IMR-90 (cell line): ENCODE measurements around the gene PIAS4. TPM values are rescaled to one million over a fixed set of nuclear protein-coding genes. Genes with fewer than 3 reads are reported as not detected.

Source experiments
- ATAC-seq: fragments of 200-7000 bp; cut with Tn5 transposase; 2 replicates; pipeline ENCODE4 v1.9.1; 2020; ENCODE audit warnings: low read depth, mild to moderate bottlenecking, moderate library complexity
- BruUV-seq: library from RNA; stranded (reverse); fragments of 400-500 nt; replicated peaks from 2 replicates; lab custom pipeline; 2021; lab: Mats Ljungman, UMichigan
- CTCF ChIA-PET: fragments of 300-600 bp; formaldehyde crosslinking; extraction: SDS; loops from one replicate; lab custom pipeline; 2021; ENCODE audit warnings: antibody characterized with exemption; lab: Yijun Ruan, JAX
- POLR2A ChIA-PET: fragments of 300-600 bp; sonication (Branson Sonifier 250); formaldehyde crosslinking; loops from one replicate; lab custom pipeline; 2022; ENCODE audit warnings: antibody characterized with exemption; ENCODE audit not compliant: unreplicated experiment; lab: Charles Lee
- DNase-seq: peaks from one replicate; pipeline ENCODE4 v3.0.0; 2013
- H2AFZ ChIP-seq: replicated peaks from 2 replicates; pipeline ENCODE3; 2013; ENCODE audit warnings: low read length, mild to moderate bottlenecking; ENCODE audit not compliant: poor library complexity
- H2AK5ac ChIP-seq: 2 replicates; pipeline ENCODE4 v1.6.1; 2013; ENCODE audit warnings: low read depth, low read length, inconsistent platforms
- H2AK9ac ChIP-seq: replicated peaks from 2 replicates; pipeline ENCODE3; 2013; ENCODE audit warnings: mild to moderate bottlenecking, low read depth, low read length, moderate library complexity; ENCODE audit not compliant: poor library complexity
- H2BK120ac ChIP-seq: 2 replicates; pipeline ENCODE4 v1.6.1; 2013; ENCODE audit warnings: low read depth, low read length, inconsistent platforms
- H2BK15ac ChIP-seq: 3 replicates; pipeline ENCODE4 v1.6.1; 2013; ENCODE audit warnings: low read depth, low read length, inconsistent platforms
- H2BK20ac ChIP-seq: 2 replicates; pipeline ENCODE4 v1.6.1; 2013; ENCODE audit warnings: low read depth, mild to moderate bottlenecking, inconsistent platforms, low read length, moderate library complexity
- H2BK5ac ChIP-seq: 2 replicates; pipeline ENCODE4 v1.6.1; 2013; ENCODE audit warnings: mild to moderate bottlenecking, low read depth, low read length, inconsistent platforms; ENCODE audit not compliant: poor library complexity, severe bottlenecking
- H3K14ac ChIP-seq: replicated peaks from 2 replicates; pipeline ENCODE4 v1.6.1; 2013; ENCODE audit warnings: low read depth, low read length, inconsistent platforms
- H3K18ac ChIP-seq: 2 replicates; pipeline ENCODE4 v1.6.1; 2013; ENCODE audit warnings: low read depth, low read length, control low read depth
- H3K23ac ChIP-seq: 2 replicates; pipeline ENCODE4 v1.6.1; 2013; ENCODE audit warnings: low read depth, low read length, inconsistent platforms
- H3K27ac ChIP-seq: 2 replicates; pipeline ENCODE4 v1.5.1; 2013; ENCODE audit warnings: mild to moderate bottlenecking, control low read depth, low read length; ENCODE audit not compliant: insufficient read depth
- H3K27me3 ChIP-seq: 2 replicates; pipeline ENCODE4 v1.6.1; 2013; ENCODE audit warnings: low read length; ENCODE audit not compliant: control insufficient read depth, insufficient read depth
- H3K36me3 ChIP-seq: 2 replicates; pipeline ENCODE4 v1.6.1; 2013; ENCODE audit warnings: low read length, mixed read lengths; ENCODE audit not compliant: control insufficient read depth, insufficient read depth
- H3K4ac ChIP-seq: 2 replicates; pipeline ENCODE4 v1.6.1; 2013; ENCODE audit warnings: low read depth, low read length, inconsistent platforms
- H3K4me1 ChIP-seq: 2 replicates; pipeline ENCODE4 v1.6.1; 2013; ENCODE audit warnings: low read length, mixed read lengths; ENCODE audit not compliant: control insufficient read depth, insufficient read depth
- H3K4me2 ChIP-seq: 2 replicates; pipeline ENCODE4 v1.6.1; 2013; ENCODE audit warnings: low read depth, mild to moderate bottlenecking, control low read depth, low read length, moderate library complexity
- H3K4me3 ChIP-seq: 2 replicates; pipeline ENCODE4 v1.5.1; 2013; ENCODE audit warnings: low read depth, mild to moderate bottlenecking, control low read depth, low read length, moderate library complexity; ENCODE audit not compliant: insufficient read depth
- H3K56ac ChIP-seq: 2 replicates; pipeline ENCODE4 v1.6.1; 2013; ENCODE audit warnings: low read length, inconsistent platforms; ENCODE audit not compliant: insufficient read depth; ENCODE audit errors: extremely low read depth
- H3K79me1 ChIP-seq, 2 experiments: 2 replicates each; pipeline ENCODE4 v1.6.1; 2013; ENCODE audit warnings: low read length in 2 of 2, inconsistent platforms in 1 of 2, low read depth in 1 of 2
- H3K9ac ChIP-seq: 2 replicates; pipeline ENCODE4 v1.6.1; 2013; ENCODE audit warnings: low read depth, low read length, control low read depth
- H3K9me1 ChIP-seq: 2 replicates; pipeline ENCODE4 v1.6.1; 2013; ENCODE audit warnings: low read length, inconsistent platforms; ENCODE audit not compliant: insufficient read depth
- H3K9me3 ChIP-seq: 2 replicates; pipeline ENCODE4 v1.6.1; 2013; ENCODE audit warnings: low read length; ENCODE audit not compliant: control insufficient read depth, insufficient read depth
- H4K20me1 ChIP-seq: 2 replicates; pipeline ENCODE4 v1.6.1; 2013; ENCODE audit warnings: low read length, inconsistent platforms; ENCODE audit not compliant: insufficient read depth
- H4K5ac ChIP-seq: 2 replicates; pipeline ENCODE4 v1.6.1; 2013; ENCODE audit warnings: mild to moderate bottlenecking, low read depth, low read length, control low read depth
- H4K8ac ChIP-seq, 2 experiments: 2 replicates each; pipeline ENCODE4 v1.6.1; 2013; ENCODE audit warnings: low read depth in 2 of 2, low read length in 2 of 2, control low read depth in 1 of 2, inconsistent platforms in 1 of 2
- H4K91ac ChIP-seq: 2 replicates; pipeline ENCODE4 v1.6.1; 2013; ENCODE audit warnings: low read depth, low read length, inconsistent platforms; ENCODE audit not compliant: insufficient read depth
- BHLHE40 ChIP-seq: fragments of 150-350 bp; IDR thresholded peaks from 2 replicates; pipeline ENCODE4 v1.6.1; 2016; ENCODE audit warnings: mild to moderate bottlenecking, low read depth, low read length
- CEBPB ChIP-seq: IDR thresholded peaks from 2 replicates; pipeline ENCODE4 v1.6.1; 2012; ENCODE audit warnings: low read depth, low read length, improper control_type of control experiment
- CHD1 ChIP-seq: IDR thresholded peaks from 2 replicates; pipeline ENCODE4 v1.6.1; 2012; ENCODE audit warnings: low read depth, low read length, improper control_type of control experiment
- FOS ChIP-seq: fragments of 150-350 bp; IDR thresholded peaks from 2 replicates; pipeline ENCODE4 v1.6.1; 2016; ENCODE audit warnings: low read depth, low read length
- MAFK ChIP-seq: IDR thresholded peaks from 2 replicates; pipeline ENCODE4 v1.6.1; 2012; ENCODE audit warnings: low read depth, low read length, improper control_type of control experiment
- MXI1 ChIP-seq: IDR thresholded peaks from 2 replicates; pipeline ENCODE4 v1.6.1; 2012; ENCODE audit warnings: low read depth, mild to moderate bottlenecking, low read length, moderate library complexity, borderline replicate concordance
- POLR2A ChIP-seq: IDR thresholded peaks from 2 replicates; pipeline ENCODE4 v1.6.1; 2012; ENCODE audit warnings: mild to moderate bottlenecking, low read depth, low read length
- RAD21 ChIP-seq: IDR thresholded peaks from 2 replicates; pipeline ENCODE4 v1.6.1; 2012; ENCODE audit warnings: low read length, improper control_type of control experiment
- RCOR1 ChIP-seq: IDR thresholded peaks from 2 replicates; pipeline ENCODE4 v1.6.1; 2012; ENCODE audit warnings: mild to moderate bottlenecking, low read length, improper control_type of control experiment; ENCODE audit not compliant: insufficient replicate concordance
- RFX5 ChIP-seq: IDR thresholded peaks from 2 replicates; pipeline ENCODE4 v1.8.0; 2012; ENCODE audit warnings: low read depth, mild to moderate bottlenecking, low read length, moderate library complexity
- WGBS, 2 experiments: methylation state at CpG; one replicate each; pipeline versions ENCODE4 v1.1.5 to v1.1.7; 2013; ENCODE audit warnings: missing lambda C conversion rate in 2 of 2; ENCODE audit not compliant: insufficient read length in 1 of 2; ENCODE audit errors: extremely low coverage in 2 of 2; 5-methylcytosine and 5-hydroxymethylcytosine counted together
- dilution Hi-C: fragments of 300-500 bp; cut with HindIII; formaldehyde crosslinking; loops from one replicate; pipeline ENCODE4 v1.14.3; 2018; ENCODE audit warnings: low sequenced_read_pairs; ENCODE audit not compliant: unreplicated experiment
- in situ Hi-C: fragments of 300-500 bp; cut with MboI; formaldehyde crosslinking; loops from 3 replicates; pipeline ENCODE4 v1.14.3; 2019; ENCODE audit warnings: low sequenced_read_pairs, inconsistent platforms, mixed read lengths
- intact Hi-C: fragments of 100-400 bp; cut with micrococcal nuclease; formaldehyde crosslinking; loops from 2 replicates; pipeline ENCODE4 v1.10.0; 2022
- polyA plus RNA-seq, 3 experiments: library from polyadenylated mRNA; depleted of rRNA; stranded (reverse); fragments of >200 nt; gene quantifications; 2 replicates each; pipeline ENCODE4 v1.2.3, GENCODE V29; 2012; ENCODE audit warnings: low replicate concordance in 1 of 3
- total RNA-seq: library from RNA; depleted of rRNA; stranded (reverse); fragments of >200 nt; gene quantifications from 2 replicates; pipeline ENCODE4 v1.2.3, GENCODE V29; 2012
- TF ChIP-seq, protein P1 (sequence below): fragments of 150-350 bp; IDR thresholded peaks from 2 replicates; pipeline ENCODE4 v1.6.1; 2016; ENCODE audit warnings: low read depth, mild to moderate bottlenecking, low read length, moderate library complexity, borderline replicate concordance
- TF ChIP-seq, protein P2 (sequence below): conservative IDR thresholded peaks from 2 replicates; pipeline ENCODE4 v1.5.1; 2012; ENCODE audit warnings: mild to moderate bottlenecking, low read depth, low read length, improper control_type of control experiment
- TF ChIP-seq, protein P3 (sequence below): fragments of 150-350 bp; IDR thresholded peaks from 2 replicates; pipeline ENCODE4 v1.6.1; 2017; ENCODE audit warnings: mild to moderate bottlenecking, antibody characterized with exemption, low read length, low read depth

PIAS4 gene
- total and polyA plus RNA-seq, 2 of the 4 experiments (the other 2 are of a cell fraction), result 12.1 to 13.6 TPM

DNA sequence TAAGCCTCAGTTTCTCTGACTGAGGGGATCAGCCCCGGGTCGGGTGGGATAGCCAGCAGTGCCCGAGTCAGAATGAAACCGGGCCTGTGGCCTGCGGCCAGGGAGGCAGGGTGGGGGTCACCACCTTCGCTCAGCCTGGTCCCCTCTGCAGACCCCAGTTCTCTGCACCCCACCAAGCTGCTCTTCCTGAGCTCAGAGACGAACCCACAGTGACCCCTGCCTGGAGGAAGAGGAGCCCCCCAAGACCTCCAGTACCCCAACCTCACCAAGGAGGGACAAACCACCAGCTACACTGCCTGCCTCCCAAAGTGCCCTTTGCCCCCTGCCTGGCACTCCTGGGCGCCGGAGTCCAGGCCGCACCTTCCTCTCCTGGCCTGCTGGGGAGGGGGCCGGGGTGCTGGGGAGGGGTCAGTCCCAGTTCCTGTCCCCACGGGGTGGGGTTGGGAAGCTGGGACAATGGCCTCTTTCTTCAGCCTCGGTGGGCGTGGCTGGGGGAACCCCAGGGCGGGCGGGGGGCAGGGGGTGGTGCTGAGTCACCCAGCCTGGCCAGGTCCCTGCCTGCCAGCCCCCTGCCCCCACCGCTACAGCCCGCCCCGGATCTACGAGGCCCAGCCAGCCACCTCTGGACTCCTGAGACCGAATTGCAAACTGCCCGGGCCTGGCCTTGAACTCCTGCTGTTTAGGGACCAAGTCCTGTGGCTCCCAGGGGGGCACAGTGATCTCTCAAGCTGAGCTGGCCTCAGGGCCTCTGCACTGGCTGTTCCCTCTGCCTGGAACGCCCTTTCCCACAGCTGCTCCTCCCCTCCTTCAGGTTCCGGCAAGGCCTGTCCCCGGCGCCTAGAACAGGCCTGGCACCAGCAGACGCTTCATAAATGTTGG, 44.8 kb downstream of the PIAS4 start:
- Histone ChIP-seq H3K56ac (no peak overlapping the region), H3K9me1 (peaks cover 10% of the 10 kb centered on the region), H3K79me1 (peaks cover 10 to 61% of the 10 kb centered on the region in 2 experiments), H2AK5ac (no peak overlapping the region; the same call in 1 of the 2 replicates), H3K36me3 (peaks cover 58% of the 10 kb centered on the region), H3K9ac (no peak overlapping the region), H2BK15ac (no peak overlapping the region), H4K91ac (peak overlapping the region; percentile 25; the same call in 1 of the 2 replicates), H2AFZ (no peak overlapping the region), H3K9me3 (no peaks in the 10 kb centered on the region), H4K5ac (no peak overlapping the region), H3K18ac (no peak overlapping the region; the same call in 1 of the 2 replicates), H3K4me2 (peak overlapping the region; percentile 8; the same call in 1 of the 2 replicates), H3K4me3 (no peak overlapping the region), H2BK5ac (peak overlapping the region; percentile 49), H2BK120ac (no peak overlapping the region), H3K4ac (peak overlapping the region; percentile 36; the same call in 1 of the 2 replicates), H3K14ac (no peak overlapping the region), H3K4me1 (peaks cover 19% of the 10 kb centered on the region), H3K23ac (no peak overlapping the region), H4K8ac (no peak overlapping the region; a peak in 1 of 4 replicates), H4K20me1 (peaks cover 91% of the 10 kb centered on the region), H2AK9ac (peak overlapping the region; percentile 56), H3K27me3 (no peaks in the 10 kb centered on the region), H3K27ac (peak overlapping the region; percentile 75), H2BK20ac (no peak overlapping the region)
- ATAC-seq (peak; percentile 42), DNase-seq (peak; percentile 20)
- POLR2A ChIA-PET, result no interaction called here
- CTCF ChIA-PET, result interaction anchor here (0.5 kb wide), 1 partner anchor 756 kb away, joined by 3 read pairs; no protein-coding TSS in a partner anchor
- in situ Hi-C loops, result no loop called here
- dilution Hi-C loops, result no loop called here
- no TSS peak for BruUV-seq
- no peak for TF ChIP-seq CEBPB
- TF ChIP-seq POLR2A, result no peak
- TF ChIP-seq, protein P1, sequence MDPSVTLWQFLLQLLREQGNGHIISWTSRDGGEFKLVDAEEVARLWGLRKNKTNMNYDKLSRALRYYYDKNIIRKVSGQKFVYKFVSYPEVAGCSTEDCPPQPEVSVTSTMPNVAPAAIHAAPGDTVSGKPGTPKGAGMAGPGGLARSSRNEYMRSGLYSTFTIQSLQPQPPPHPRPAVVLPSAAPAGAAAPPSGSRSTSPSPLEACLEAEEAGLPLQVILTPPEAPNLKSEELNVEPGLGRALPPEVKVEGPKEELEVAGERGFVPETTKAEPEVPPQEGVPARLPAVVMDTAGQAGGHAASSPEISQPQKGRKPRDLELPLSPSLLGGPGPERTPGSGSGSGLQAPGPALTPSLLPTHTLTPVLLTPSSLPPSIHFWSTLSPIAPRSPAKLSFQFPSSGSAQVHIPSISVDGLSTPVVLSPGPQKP, result no peak
- no peak for TF ChIP-seq MAFK
- no peak for TF ChIP-seq RCOR1
- TF ChIP-seq BHLHE40, result no peak
- TF ChIP-seq MXI1, result no peak
- TF ChIP-seq CHD1, result no peak
- TF ChIP-seq, protein P2, sequence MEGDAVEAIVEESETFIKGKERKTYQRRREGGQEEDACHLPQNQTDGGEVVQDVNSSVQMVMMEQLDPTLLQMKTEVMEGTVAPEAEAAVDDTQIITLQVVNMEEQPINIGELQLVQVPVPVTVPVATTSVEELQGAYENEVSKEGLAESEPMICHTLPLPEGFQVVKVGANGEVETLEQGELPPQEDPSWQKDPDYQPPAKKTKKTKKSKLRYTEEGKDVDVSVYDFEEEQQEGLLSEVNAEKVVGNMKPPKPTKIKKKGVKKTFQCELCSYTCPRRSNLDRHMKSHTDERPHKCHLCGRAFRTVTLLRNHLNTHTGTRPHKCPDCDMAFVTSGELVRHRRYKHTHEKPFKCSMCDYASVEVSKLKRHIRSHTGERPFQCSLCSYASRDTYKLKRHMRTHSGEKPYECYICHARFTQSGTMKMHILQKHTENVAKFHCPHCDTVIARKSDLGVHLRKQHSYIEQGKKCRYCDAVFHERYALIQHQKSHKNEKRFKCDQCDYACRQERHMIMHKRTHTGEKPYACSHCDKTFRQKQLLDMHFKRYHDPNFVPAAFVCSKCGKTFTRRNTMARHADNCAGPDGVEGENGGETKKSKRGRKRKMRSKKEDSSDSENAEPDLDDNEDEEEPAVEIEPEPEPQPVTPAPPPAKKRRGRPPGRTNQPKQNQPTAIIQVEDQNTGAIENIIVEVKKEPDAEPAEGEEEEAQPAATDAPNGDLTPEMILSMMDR, result no peak
- TF ChIP-seq RFX5, result no peak
- TF ChIP-seq, protein P3, sequence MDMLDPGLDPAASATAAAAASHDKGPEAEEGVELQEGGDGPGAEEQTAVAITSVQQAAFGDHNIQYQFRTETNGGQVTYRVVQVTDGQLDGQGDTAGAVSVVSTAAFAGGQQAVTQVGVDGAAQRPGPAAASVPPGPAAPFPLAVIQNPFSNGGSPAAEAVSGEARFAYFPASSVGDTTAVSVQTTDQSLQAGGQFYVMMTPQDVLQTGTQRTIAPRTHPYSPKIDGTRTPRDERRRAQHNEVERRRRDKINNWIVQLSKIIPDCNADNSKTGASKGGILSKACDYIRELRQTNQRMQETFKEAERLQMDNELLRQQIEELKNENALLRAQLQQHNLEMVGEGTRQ, result no peak
- TF ChIP-seq FOS, result no peak
- no peak for TF ChIP-seq RAD21
- WGBS, 2 experiments, result 69% methylated on average over 7 of the region's 27 CpGs; no CpG with 5 or more reads in 1 of the 2 experiments
- intact Hi-C loops, result no loop called here
